CD4-positive, alpha-beta T cell (primary cell): ENCODE results near the gene SLC27A1. TPM values are rescaled to one million over a fixed set of nuclear protein-coding genes. Genes with fewer than 3 reads are reported as not detected.

Source experiments
- ATAC-seq: fragments of 200-7000 bp; cut with Tn5 transposase; one replicate; pipeline ENCODE4 v1.10.0; 2022; ENCODE audit warnings: mild to moderate bottlenecking; ENCODE audit not compliant: poor library complexity
- CTCF ChIA-PET: fragments of 350-600 bp; sonication (Branson Sonifier 250); formaldehyde crosslinking; loops from one replicate; lab custom pipeline; 2021; ENCODE audit warnings: antibody characterized with exemption, inconsistent platforms; lab: Charles Lee
- POLR2A ChIA-PET: fragments of 350-600 bp; sonication (Branson Sonifier 250); formaldehyde crosslinking; loops from one replicate; lab custom pipeline; 2021; ENCODE audit warnings: antibody characterized with exemption, inconsistent platforms; lab: Charles Lee
- DNase-seq, 14 experiments: peaks; one replicate each; pipeline ENCODE4 v3.0.0-alpha.2; 2013 to 2020; ENCODE audit warnings: mixed read lengths in 2 of 14
- H3K27ac ChIP-seq, 2 donors: one replicate each; pipeline versions ENCODE4 v1.5.1 to v1.7.0; 2013; ENCODE audit warnings: low read length in 2 of 2, low read depth in 1 of 2, mild to moderate bottlenecking in 1 of 2
- H3K27me3 ChIP-seq, 2 experiments: 1 replicate in 1 of 2; 2 replicates in 1 of 2; pipeline versions ENCODE4 v1.6.1 to v1.7.0; 2013; ENCODE audit warnings: low read length in 2 of 2, control low read depth in 1 of 2, mild to moderate bottlenecking in 1 of 2, moderate library complexity in 1 of 2; ENCODE audit not compliant: insufficient read depth in 2 of 2, control insufficient read depth in 1 of 2
- H3K36me3 ChIP-seq: one replicate; pipeline ENCODE4 v1.6.1; 2013; ENCODE audit warnings: low read length, control low read depth; ENCODE audit not compliant: insufficient read depth
- H3K4me1 ChIP-seq: one replicate; pipeline ENCODE4 v1.6.1; 2013; ENCODE audit warnings: low read length, control low read depth; ENCODE audit not compliant: insufficient read depth
- H3K4me3 ChIP-seq: one replicate; pipeline ENCODE4 v1.5.1; 2013; ENCODE audit warnings: mild to moderate bottlenecking, low read length, moderate library complexity
- H3K9me3 ChIP-seq, 2 experiments: 1 replicate in 1 of 2; 2 replicates in 1 of 2; pipeline versions ENCODE4 v1.6.1 to v1.7.0; 2013; ENCODE audit warnings: low read length in 2 of 2, mild to moderate bottlenecking in 2 of 2, control low read depth in 1 of 2, moderate library complexity in 1 of 2; ENCODE audit not compliant: control insufficient read depth in 1 of 2, insufficient read depth in 1 of 2
- H3K27ac Mint-ChIP-seq: one replicate; pipeline ENCODE4 v1.8.0; 2020; ENCODE audit warnings: mixed read lengths
- H3K27me3 Mint-ChIP-seq: one replicate; pipeline ENCODE4 v1.8.0; 2021; ENCODE audit warnings: mixed read lengths
- H3K36me3 Mint-ChIP-seq: one replicate; pipeline ENCODE4 v1.8.0; 2021; ENCODE audit warnings: low read depth, mixed read lengths
- H3K4me1 Mint-ChIP-seq: one replicate; pipeline ENCODE4 v1.8.0; 2021; ENCODE audit warnings: low read depth, mixed read lengths
- H3K4me3 Mint-ChIP-seq: one replicate; pipeline ENCODE4 v1.8.0; 2020; ENCODE audit warnings: mild to moderate bottlenecking, mixed read lengths
- H3K9me3 Mint-ChIP-seq: one replicate; pipeline ENCODE4 v1.8.0; 2020; ENCODE audit warnings: mixed read lengths
- intact Hi-C, 2 experiments: fragments of 100-400 bp; cut with DNase I in 1 of 2; cut with micrococcal nuclease in 1 of 2; formaldehyde crosslinking; loops; one replicate each; pipeline versions ENCODE4 v1.15.1 to v1.9.0; 2023 to 2025; cut with DNase I, micrococcal nuclease
- total RNA-seq, 174 experiments: library from RNA in 2 of 174; stranded (reverse) in 2 of 174; gene quantifications; one replicate each; pipeline ENCODE4 v1.2.3 and lab custom pipeline; 2021 to 2026
- TF ChIP-seq, protein P1 (sequence below): fragments of 200-600 bp; IDR thresholded peaks from one replicate; pipeline ENCODE4 v1.8.0; 2022; ENCODE audit warnings: antibody characterized with exemption, mild to moderate bottlenecking

Gene SLC27A1
- total RNA-seq, 2 experiments from 2014 or later = 3.0 TPM

DNA sequence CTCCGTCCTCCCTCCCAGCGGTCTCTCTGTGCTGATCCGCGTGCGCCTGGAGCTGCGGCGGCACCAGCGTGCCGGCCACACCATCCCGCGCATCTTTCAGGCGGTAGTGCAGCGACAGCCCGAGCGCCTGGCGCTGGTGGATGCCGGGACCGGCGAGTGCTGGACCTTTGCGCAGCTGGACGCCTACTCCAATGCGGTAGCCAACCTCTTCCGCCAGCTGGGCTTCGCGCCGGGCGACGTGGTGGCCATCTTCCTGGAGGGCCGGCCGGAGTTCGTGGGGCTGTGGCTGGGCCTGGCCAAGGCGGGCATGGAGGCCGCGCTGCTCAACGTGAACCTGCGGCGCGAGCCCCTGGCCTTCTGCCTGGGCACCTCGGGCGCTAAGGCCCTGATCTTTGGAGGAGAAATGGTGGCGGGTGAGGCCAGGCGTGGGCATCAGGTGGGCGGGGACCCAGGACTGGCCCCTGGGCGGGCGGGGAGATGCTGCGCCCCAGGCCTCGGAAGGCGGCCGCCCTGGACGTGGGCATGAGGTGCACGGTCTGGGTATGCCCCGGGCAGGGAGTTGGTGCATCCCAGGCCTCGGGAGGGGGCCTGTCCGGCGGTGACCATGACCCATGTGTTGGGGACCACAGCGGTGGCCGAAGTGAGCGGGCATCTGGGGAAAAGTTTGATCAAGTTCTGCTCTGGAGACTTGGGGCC, 16.4 kb downstream of the SLC27A1 start:
- ATAC-seq (no peak), DNase-seq (peak in 1 of 14 experiments; percentile 30)
- Mint-ChIP-seq H3K4me3 (no peak overlapping the region), H3K4me1 (peaks cover 11% of the 10 kb centered on the region), H3K27ac (no peak overlapping the region), H3K36me3 (no peaks in the 10 kb centered on the region), H3K9me3 (no peaks in the 10 kb centered on the region), H3K27me3 (no peaks in the 10 kb centered on the region)
- H3K4me3 ChIP-seq = no peak overlapping the region
- intact Hi-C loops = no loop called here
- ChIA-PET CTCF (interaction anchor here (1.3 kb wide), 1 partner anchor 9 kb away, joined by 5 read pairs; no protein-coding TSS in a partner anchor), POLR2A (no interaction called here)
- TF ChIP-seq, protein P1, sequence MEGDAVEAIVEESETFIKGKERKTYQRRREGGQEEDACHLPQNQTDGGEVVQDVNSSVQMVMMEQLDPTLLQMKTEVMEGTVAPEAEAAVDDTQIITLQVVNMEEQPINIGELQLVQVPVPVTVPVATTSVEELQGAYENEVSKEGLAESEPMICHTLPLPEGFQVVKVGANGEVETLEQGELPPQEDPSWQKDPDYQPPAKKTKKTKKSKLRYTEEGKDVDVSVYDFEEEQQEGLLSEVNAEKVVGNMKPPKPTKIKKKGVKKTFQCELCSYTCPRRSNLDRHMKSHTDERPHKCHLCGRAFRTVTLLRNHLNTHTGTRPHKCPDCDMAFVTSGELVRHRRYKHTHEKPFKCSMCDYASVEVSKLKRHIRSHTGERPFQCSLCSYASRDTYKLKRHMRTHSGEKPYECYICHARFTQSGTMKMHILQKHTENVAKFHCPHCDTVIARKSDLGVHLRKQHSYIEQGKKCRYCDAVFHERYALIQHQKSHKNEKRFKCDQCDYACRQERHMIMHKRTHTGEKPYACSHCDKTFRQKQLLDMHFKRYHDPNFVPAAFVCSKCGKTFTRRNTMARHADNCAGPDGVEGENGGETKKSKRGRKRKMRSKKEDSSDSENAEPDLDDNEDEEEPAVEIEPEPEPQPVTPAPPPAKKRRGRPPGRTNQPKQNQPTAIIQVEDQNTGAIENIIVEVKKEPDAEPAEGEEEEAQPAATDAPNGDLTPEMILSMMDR = no peak
- H3K36me3 ChIP-seq = no peaks in the 10 kb centered on the region
- peaks cover 38% of the 10 kb centered on the region for H3K4me1 ChIP-seq
- H3K27me3 ChIP-seq = no peaks in the 10 kb centered on the region
- H3K27ac ChIP-seq = no peak overlapping the region
- H3K9me3 ChIP-seq = no peaks in the 10 kb centered on the region

DNA sequence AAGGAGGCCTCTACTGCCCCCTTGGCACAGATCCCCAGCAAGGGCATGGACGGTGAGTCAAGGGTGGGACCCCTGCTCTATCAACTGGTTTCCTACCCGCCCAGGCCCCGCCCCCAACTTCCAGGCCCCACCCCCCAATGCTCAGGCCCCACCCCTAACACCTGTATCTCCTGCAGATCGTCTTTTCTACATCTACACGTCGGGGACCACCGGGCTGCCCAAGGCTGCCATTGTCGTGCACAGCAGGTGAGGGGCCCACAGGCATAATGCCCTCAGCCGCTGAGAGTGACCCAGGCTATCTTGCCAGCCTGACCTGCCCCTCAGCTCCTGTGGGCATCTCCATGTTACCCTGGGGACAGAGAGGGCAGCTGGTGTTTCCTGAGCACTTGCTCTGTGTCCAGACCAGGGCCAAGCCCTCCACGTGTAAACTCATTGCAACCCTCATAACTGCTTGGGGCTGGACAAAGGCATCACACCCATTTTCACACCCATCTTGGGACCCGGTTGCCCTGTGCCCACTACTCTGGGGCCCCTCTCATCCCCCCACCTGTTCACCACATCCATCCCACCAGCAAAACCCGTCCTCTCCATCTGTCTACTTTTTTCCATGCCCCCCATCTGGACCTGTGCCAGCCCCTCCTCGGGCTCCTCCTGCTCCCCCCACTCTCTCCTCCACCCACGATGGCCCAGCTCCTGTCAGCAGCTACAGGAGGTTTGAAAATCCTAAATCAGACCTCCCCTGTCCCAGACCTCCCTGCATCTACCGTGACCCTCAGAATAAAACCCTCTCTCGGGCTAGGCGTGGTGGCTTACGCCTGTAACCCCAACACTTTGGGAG, 17.2 kb downstream of the SLC27A1 start:
- Histone ChIP-seq H3K36me3 (no peaks in the 10 kb centered on the region), H3K4me3 (no peak overlapping the region), H3K27ac (no peak overlapping the region), H3K4me1 (peaks cover 38% of the 10 kb centered on the region), H3K27me3 (no peaks in the 10 kb centered on the region), H3K9me3 (no peaks in the 10 kb centered on the region)
- CTCF ChIA-PET = interaction anchor here (1.3 kb wide), 1 partner anchor 8 kb away, joined by 5 read pairs; no protein-coding TSS in a partner anchor
- no peak for DNase-seq
- TF ChIP-seq, protein P1 = no peak
- H3K36me3 Mint-ChIP-seq = no peaks in the 10 kb centered on the region
- peaks cover 11% of the 10 kb centered on the region for H3K4me1 Mint-ChIP-seq
- H3K4me3 Mint-ChIP-seq = no peak overlapping the region
- no peak overlapping the region for H3K27ac Mint-ChIP-seq
- ATAC-seq = no peak
- intact Hi-C loops = no loop called here
- H3K9me3 Mint-ChIP-seq = no peaks in the 10 kb centered on the region
- no peaks in the 10 kb centered on the region for H3K27me3 Mint-ChIP-seq
- POLR2A ChIA-PET = interaction anchor here (0.5 kb wide), 1 partner anchor 84 kb away, joined by 5 read pairs; no protein-coding TSS in a partner anchor

- no peaks in the 10 kb centered on the region for H3K36me3 Mint-ChIP-seq
- ChIA-PET CTCF (interaction anchor here (0.9 kb wide), 1 partner anchor 22 kb away, joined by 3 read pairs; no protein-coding TSS in a partner anchor), POLR2A (no interaction called here)
- intact Hi-C loops = no loop called here
- no peak for ATAC-seq
- DNase-seq = peak in 13 of 14 experiments; percentile 45 to 88 (median 71)
- TF ChIP-seq, protein P1 = no peak
- H3K36me3 ChIP-seq = no peaks in the 10 kb centered on the region
- peaks cover 11% of the 10 kb centered on the region for H3K4me1 Mint-ChIP-seq
- no peak overlapping the region for H3K4me3 Mint-ChIP-seq
- no peaks in the 10 kb centered on the region for H3K27me3 ChIP-seq
- no peak overlapping the region for H3K27ac Mint-ChIP-seq
- no peaks in the 10 kb centered on the region for H3K27me3 Mint-ChIP-seq
- peak overlapping the region in 1 of 2 donors; percentile 55 for H3K27ac ChIP-seq
- no peaks in the 10 kb centered on the region for H3K9me3 Mint-ChIP-seq
- peaks cover 38% of the 10 kb centered on the region for H3K4me1 ChIP-seq
- H3K4me3 ChIP-seq = peak overlapping the region; percentile 43
- no peaks in the 10 kb centered on the region for H3K9me3 ChIP-seq
Observed at GRCh38 chr19:17488593-17489391, 18.5 kb downstream of the SLC27A1 start.
